NCI-H1048 (cell line): Measurements from ENCODE around the gene ZBTB7A.

Source experiments
- DNase-seq: peaks from one replicate; lab custom pipeline; 2025; lab: John Stamatoyannopoulos, UW

ZBTB7A gene

GRCh38 chr19:4066682-4067395, at the start of gene ZBTB7A:
ZBTB7A (minus strand) TSS chr19:4066899; CDS start chr19:4055232, 11,667 bp downstream.
- peak; percentile 17 for DNase-seq

GRCh38 chr19:4115818-4116385, 49.2 kb upstream of the ZBTB7A start:
- DNase-seq = no peak

- no peak for DNase-seq
Observed at GRCh38 chr19:4115050-4115817, 48.5 kb upstream of the ZBTB7A start.

- no peak for DNase-seq
Observed at GRCh38 chr19:4114181-4114580, 47.5 kb upstream of the ZBTB7A start.

DNA sequence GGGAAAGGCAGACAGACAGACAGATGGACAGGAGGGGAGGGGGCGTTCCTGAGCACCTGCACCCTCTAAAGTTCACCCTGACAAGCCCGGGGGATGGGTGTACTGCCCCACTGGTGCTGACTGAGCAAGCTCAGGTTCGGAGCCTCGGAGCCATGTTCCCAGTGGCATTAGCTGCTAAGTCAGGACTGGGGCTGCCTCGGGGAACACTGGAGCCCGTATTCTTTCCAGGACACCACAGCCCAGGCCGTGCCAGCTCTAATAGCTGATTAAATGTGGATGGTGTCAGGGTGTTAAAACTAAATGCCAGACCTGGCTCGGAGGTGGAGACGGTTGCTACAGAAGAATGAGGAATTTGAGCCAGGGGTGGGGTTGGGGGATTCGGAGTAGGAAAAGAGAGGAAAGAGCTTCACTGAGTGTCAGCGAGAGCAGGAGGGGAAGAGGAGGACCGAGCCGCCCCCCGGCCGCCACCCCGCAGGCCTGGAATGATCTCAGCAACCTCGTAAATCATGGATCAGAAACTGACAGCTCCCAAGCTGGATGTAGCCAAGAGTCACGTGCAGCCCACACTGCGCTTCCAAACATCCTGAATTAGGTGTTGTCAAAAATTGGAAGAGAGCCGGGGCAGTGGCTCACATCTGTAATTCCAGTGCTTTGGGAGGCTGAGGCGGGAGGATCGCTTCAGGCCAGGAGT, 46.8 kb upstream of the ZBTB7A start:
- DNase-seq = no peak

DNA sequence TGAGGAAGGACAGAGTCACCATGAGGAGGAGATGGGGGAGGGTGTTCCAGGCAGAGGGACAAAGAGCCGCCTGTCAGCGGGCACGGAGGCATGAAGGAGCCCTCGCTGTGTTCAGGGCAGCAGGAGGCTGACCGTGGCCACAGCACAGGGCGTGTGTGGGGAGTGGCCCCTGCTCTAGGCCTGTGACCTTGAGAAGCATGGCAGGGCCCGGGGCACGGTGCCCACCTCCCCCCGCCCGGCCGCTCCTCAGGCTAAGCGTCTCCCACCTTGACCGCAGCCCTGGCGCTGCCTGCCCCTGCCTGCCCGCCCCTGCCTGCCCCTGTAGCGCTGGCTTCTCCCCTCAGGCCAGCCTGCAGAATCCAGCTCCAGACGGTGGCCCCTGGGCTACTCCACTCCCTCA, 45.7 kb upstream of the ZBTB7A start:
- no peak for DNase-seq

- no peak for DNase-seq
Observed at GRCh38 chr19:4109626-4109945, 42.9 kb upstream of the ZBTB7A start.

DNA sequence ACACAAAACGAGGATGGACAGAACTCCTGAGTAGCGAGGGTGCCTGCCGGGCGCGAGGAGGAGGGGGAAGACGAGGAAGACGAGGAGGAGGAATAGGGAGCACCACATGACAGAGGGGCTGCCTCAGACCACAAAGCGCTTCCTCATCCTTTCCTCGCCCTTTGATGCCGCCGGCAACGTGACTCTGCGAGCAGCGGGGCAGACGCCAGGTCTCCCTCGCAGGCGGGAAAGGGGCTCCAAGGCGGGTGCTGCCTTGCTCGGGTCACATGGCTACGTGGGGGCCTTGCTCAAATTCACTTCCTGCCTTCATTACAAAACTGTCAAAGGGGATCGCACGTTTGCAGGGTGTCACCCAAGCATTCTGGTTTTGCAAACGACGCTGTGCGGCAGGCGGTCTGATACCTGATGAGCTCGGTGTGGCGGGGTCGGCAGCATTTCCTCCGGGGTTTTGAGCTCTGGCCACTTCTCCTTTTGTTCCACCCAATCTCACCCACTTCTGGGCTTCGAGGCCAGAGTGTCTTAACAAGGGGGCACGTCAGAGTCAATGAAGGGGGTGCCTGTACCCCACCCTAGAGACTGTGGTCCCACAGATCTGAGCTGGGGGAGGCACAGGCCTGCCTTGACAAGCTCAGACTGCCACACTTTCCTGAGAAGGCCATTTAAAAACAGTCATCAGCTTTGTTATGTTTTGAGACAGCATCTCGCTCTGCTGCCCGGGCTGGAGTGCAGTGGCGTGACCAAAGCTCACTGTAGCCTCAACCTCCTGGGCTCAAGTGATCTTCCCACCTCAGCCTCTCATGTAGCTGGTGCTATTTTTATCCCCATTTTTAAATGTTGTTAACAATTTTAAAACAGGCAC, 42.3 kb upstream of the ZBTB7A start:
- no peak for DNase-seq

- DNase-seq = no peak
Observed at GRCh38 chr19:4103080-4103433, 36.4 kb upstream of the ZBTB7A start.

- DNase-seq = no peak
Observed at GRCh38 chr19:4102339-4103079, 35.8 kb upstream of the ZBTB7A start.

- no peak for DNase-seq
Observed at GRCh38 chr19:4101496-4101770, 34.7 kb upstream of the ZBTB7A start.

GRCh38 chr19:4100647-4101495, 34.2 kb upstream of the ZBTB7A start:
- DNase-seq = no peak

DNA sequence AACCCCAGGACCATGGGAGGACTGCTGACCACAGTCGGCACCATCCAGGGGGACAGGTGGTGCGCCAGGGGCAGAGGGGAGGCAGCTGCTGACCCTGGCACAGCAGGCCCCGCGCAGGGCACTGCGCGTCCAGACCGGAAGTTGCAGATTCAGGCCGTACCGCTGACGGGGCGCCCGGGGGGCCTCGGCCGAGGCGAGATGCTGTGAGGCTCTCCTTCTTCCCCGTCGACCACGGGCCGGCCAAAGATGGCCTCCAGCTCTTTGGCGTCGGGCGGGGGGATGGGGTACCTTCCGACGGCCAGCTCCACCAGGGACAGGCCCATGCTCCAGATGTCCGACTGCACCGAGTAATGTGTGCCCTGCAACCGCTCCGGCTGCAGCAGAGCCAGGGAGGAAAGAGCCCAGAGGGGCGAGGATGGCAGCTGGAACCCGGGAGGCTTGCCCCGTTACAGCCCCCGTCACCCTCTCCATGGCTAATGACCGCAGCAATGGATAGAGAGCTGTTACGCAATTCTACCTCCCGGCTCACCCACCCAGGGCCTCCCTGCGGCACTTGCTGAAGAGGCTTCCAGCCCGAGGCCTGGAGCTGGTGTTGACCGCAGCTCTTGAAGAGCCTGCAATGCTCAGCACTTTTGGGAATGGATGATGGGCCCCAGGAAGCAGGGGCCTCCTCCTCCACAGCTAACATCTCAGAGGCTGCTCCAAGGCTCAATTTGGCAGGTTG, 32.5 kb upstream of the ZBTB7A start:
- DNase-seq = no peak

- no peak for DNase-seq
Observed at GRCh38 chr19:4098493-4098892, 31.8 kb upstream of the ZBTB7A start.

DNA sequence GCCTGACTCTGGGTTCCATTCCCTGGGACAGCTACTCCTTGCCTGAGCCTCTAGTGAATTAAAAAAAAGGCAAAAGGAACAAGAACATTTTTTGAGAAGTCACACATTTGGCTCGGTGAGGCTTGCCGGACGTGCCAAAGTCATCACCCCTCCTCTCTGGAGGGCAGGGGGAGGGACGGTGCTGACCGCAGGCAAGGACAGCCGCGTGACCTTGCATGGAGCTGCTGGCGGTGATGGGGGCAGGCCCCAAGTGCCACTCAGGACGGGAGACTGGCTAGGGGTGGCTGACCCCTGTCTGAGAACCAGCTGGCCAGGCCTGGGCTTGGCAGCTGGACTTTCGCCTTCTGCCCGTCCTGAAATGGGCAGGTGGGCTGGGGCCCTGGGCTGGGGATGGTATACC, 30.8 kb upstream of the ZBTB7A start:
- DNase-seq = no peak

- DNase-seq = no peak
Observed at GRCh38 chr19:4096049-4096892, 29.6 kb upstream of the ZBTB7A start.

GRCh38 chr19:4095488-4095844, 28.8 kb upstream of the ZBTB7A start:
- no peak for DNase-seq

GRCh38 chr19:4094761-4095487, 28.2 kb upstream of the ZBTB7A start:
- no peak for DNase-seq
